HG03439 (cell line): ENCODE measurements around the gene EZH2.

Experiments
- ATAC-seq: cut with Tn5 transposase; IDR thresholded peaks from one replicate; pipeline ENCODE4 v1.9.1; 2021; ENCODE audit warnings: mild to moderate bottlenecking, moderate library complexity; ENCODE audit not compliant: unreplicated experiment

EZH2 gene

GRCh38 chr7:148774471-148774870, 109.6 kb downstream of the EZH2 start:
- no peak for ATAC-seq

DNA sequence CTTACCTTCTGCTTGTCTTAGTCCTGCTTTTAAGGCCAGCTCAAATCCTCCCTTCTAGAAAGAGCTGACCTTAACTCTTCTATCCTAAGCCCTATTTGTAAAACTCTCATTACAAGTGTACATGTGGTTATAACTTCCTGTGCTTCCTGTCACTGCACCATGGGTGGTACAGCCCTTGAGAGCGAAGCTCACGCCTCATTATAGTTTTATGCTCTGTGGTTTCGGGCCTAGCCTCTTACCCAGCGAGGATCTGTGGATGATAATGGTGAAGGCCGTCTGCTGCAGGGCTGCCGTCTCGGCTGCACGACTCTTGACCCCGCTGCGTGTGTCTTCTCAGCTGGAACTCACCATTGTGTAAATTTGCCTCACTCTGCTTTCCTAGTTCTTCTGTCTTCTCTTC, 110.8 kb downstream of the EZH2 start:
- no peak for ATAC-seq

DNA sequence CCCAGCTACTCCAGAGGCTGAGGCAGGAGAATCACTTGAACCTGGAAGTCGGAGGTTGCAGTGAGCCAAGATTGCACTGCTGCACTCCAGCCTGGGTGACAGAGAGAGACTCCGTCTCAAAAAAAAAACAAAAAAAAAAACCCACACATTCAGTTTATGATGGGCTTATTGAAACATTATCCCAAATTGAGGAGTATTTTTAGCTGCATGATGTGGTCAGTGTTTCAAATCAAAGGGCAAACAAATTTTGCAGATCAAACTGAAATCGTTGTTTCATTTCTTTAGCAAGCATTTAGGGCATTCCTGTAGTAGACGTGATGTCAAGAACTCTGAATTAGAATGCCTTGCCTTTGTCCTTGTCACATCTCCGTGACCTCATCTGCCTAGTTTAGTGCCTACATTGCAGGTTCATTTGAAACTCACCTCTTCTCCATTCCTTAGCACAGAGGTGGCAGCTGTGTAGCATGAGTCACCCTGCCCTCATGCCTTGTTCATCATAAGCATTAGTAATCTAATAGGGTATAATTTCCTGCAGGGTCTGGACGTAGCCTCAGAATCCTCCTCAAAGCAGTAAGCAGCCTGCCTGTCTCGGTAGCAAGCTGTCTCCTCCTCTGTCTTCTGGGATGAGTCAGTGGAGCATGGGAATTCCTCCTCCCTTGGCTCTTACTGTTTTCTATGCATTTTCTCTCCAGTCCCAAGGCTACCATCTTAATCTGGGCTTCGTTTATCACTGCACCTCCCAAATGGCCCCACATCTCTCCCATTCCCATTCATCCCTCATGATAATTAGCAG, 111.6 kb downstream of the EZH2 start:
- ATAC-seq: no peak

DNA sequence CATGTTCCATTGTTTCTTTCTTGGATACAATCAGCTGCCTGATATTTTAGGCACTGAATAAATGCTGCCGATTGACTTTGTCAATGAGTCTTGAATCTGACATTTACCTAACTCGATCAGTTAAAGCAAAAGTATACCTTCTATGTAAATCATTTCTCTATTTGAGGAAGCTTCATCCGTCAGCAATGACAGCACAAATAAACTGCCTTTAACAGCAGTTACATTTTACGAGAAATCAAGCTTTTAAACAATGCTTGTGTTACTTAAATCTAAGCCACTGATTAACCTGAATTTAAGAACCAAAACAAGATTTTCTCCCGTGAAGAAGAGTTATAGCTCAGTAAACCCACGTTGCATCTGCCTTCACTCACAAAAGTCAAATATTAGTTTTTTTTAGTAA, 114.1 kb downstream of the EZH2 start:
- no peak for ATAC-seq

GRCh38 chr7:148763622-148764021, 120.5 kb downstream of the EZH2 start:
- ATAC-seq: no peak

DNA sequence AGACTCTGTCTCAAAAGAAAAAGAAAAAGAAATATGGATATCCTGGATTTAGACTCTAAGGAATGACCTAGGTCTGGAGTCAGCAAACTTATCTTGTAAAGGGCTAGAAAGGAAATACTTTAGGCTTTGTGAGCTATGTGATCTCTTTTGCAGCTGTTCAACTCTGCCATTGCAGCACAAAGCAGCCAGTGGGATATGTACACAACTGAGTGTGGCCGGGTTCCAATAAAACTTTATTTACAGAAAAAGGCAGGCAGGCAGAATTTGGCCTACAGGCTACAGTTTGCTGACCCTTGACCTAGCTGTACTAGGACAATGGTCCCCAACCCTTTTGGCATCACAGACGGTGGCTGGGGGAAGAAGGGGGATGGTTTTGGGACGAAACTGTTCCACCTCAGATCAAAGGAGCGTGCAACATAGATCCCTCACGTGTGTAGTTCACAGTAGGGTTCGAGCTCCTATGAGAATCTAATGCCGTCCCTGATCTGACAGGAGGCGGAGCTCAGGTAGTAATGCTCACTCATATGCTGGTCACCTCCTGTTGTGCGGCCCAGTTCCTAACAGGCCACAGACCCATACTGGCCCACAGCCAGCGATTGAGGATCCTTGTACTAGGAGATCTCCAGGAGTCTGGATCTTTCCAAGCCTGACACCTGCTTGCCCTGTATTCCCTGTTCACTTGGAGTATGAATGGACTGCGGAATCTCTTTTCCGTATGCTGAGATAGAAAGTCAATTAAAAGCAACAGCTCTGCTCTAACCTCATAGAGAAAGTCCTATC, 122.4 kb downstream of the EZH2 start:
- ATAC-seq: no peak
